Measurements from ENCODE around the gene BMPR1A. TPM values are rescaled to one million over a fixed set of nuclear protein-coding genes. Genes with fewer than 3 reads are reported as not detected.

The BMPR1A gene
- total and polyA plus RNA-seq, 9 of the 15 experiments (the other 6 are each of a cell fraction or from before 2014, with no cell fraction given): 1.6 to 17.5 (median 9.1) TPM

DNA sequence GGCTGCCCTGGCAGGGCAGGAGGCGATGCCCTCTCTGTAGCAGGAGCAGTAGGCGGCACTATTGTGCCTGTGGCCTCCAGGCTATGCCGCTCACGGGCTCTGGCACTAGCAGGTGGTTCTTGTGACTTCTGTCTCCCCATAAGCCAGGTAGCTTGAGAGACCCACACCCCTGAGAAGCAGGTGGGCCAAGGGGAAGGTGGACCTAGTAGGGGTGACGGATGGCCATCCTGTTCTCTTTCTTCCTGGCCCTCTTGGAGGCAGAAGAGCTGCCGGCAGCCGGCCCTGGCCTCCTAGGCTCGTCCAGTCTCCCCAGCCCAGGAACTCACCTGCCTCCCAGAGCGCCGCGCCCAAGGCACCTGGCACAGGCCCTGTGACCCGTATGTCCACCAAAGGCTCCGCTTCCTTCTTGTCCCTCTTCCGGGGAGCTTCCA lies 185.6 kb downstream of the BMPR1A start (continued):
- TF ChIP-seq, protein P1, sequence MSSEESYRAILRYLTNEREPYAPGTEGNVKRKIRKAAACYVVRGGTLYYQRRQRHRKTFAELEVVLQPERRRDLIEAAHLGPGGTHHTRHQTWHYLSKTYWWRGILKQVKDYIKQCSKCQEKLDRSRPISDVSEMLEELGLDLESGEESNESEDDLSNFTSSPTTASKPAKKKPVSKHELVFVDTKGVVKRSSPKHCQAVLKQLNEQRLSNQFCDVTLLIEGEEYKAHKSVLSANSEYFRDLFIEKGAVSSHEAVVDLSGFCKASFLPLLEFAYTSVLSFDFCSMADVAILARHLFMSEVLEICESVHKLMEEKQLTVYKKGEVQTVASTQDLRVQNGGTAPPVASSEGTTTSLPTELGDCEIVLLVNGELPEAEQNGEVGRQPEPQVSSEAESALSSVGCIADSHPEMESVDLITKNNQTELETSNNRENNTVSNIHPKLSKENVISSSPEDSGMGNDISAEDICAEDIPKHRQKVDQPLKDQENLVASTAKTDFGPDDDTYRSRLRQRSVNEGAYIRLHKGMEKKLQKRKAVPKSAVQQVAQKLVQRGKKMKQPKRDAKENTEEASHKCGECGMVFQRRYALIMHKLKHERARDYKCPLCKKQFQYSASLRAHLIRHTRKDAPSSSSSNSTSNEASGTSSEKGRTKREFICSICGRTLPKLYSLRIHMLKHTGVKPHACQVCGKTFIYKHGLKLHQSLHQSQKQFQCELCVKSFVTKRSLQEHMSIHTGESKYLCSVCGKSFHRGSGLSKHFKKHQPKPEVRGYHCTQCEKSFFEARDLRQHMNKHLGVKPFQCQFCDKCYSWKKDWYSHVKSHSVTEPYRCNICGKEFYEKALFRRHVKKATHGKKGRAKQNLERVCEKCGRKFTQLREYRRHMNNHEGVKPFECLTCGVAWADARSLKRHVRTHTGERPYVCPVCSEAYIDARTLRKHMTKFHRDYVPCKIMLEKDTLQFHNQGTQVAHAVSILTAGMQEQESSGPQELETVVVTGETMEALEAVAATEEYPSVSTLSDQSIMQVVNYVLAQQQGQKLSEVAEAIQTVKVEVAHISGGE (CRISPR knock-in tag; IDR thresholded peaks at IDR 0.05): no peak
- TF ChIP-seq POLR2G (IDR thresholded peaks at IDR 0.05; ENCODE audit: low read depth, low read length): no peak
- TF ChIP-seq ELF1 (tag; IDR thresholded peaks at IDR 0.05): no peak
- TF ChIP-seq ZNF507 (tag; conservative IDR thresholded peaks at IDR 0.05): no peak
- no peak for TF ChIP-seq NR2F6 (CRISPR knock-in tag; IDR thresholded peaks at IDR 0.05)
- TF ChIP-seq NONO (IDR thresholded peaks at IDR 0.05; ENCODE audit: low read depth in 2 of 2, low read length in 1 of 2): no peak
- no peak for TF ChIP-seq MTA2 (IDR thresholded peaks at IDR 0.05; ENCODE audit: low read depth)
- no peak for TF ChIP-seq TOE1 (IDR thresholded peaks at IDR 0.05; ENCODE audit: borderline replicate concordance)
- no peak for TF ChIP-seq TOE1 (CRISPR knock-in tag; IDR thresholded peaks at IDR 0.05; ENCODE audit: borderline replicate concordance, low read depth)

Data from K562 (cell line).